Mesenchymal stem cell (in vitro differentiated cells and primary cell): ENCODE measurements around the gene ADARB2.
A peak's percentile ranks its signal among the peaks of the same experiment; 100 is the strongest.

Experiments used
- DNase-seq: peaks from one replicate; pipeline ENCODE4 v3.0.0-alpha.2; 2013
- H2AFZ ChIP-seq: one replicate; pipeline ENCODE4 v1.6.1; 2013; ENCODE audit warnings: low read depth, mild to moderate bottlenecking, control low read depth, inconsistent platforms, low read length, moderate library complexity
- H2AK5ac ChIP-seq: 2 replicates; pipeline ENCODE4 v1.6.1; 2013; ENCODE audit warnings: low read length, moderate library complexity, mild to moderate bottlenecking, inconsistent platforms; ENCODE audit not compliant: severe bottlenecking
- H2BK120ac ChIP-seq: one replicate; pipeline ENCODE4 v1.6.1; 2013; ENCODE audit warnings: low read depth, mild to moderate bottlenecking, inconsistent platforms, low read length, moderate library complexity
- H2BK12ac ChIP-seq, 2 experiments: one replicate each; pipeline ENCODE4 v1.6.1; 2013; ENCODE audit warnings: inconsistent platforms in 2 of 2, low read length in 2 of 2, mild to moderate bottlenecking in 2 of 2, moderate library complexity in 2 of 2, control low read depth in 1 of 2
- H2BK15ac ChIP-seq: one replicate; pipeline ENCODE4 v1.6.1; 2013; ENCODE audit warnings: mild to moderate bottlenecking, low read depth, inconsistent platforms; ENCODE audit not compliant: poor library complexity, severe bottlenecking
- H2BK5ac ChIP-seq: 2 replicates; pipeline ENCODE4 v1.6.1; 2013; ENCODE audit warnings: low read depth, mild to moderate bottlenecking, low read length, control low read depth, inconsistent platforms; ENCODE audit not compliant: poor library complexity, severe bottlenecking
- H3K14ac ChIP-seq, 2 experiments: one replicate each; pipeline ENCODE4 v1.6.1; 2013; ENCODE audit warnings: inconsistent platforms in 2 of 2, low read length in 2 of 2, control low read depth in 1 of 2, mild to moderate bottlenecking in 1 of 2, moderate library complexity in 1 of 2
- H3K18ac ChIP-seq, 2 experiments: one replicate each; pipeline ENCODE4 v1.6.1; 2013; ENCODE audit warnings: inconsistent platforms in 2 of 2, low read length in 2 of 2, control low read depth in 1 of 2, low read depth in 1 of 2, mild to moderate bottlenecking in 1 of 2
- H3K23ac ChIP-seq, 2 experiments: one replicate each; pipeline ENCODE4 v1.6.1; 2013; ENCODE audit warnings: inconsistent platforms in 2 of 2, low read length in 2 of 2, mild to moderate bottlenecking in 2 of 2, moderate library complexity in 2 of 2, control low read depth in 1 of 2
- H3K27ac ChIP-seq: 2 replicates; pipeline ENCODE4 v1.5.1; 2013; ENCODE audit warnings: mild to moderate bottlenecking, moderate library complexity, low read length, control low read depth, inconsistent platforms; ENCODE audit not compliant: poor library complexity, severe bottlenecking
- H3K27me3 ChIP-seq, 2 experiments: 2 replicates each; pipeline versions ENCODE4 v1.6.1 to v1.7.0; 2013; ENCODE audit warnings: low read length in 2 of 2, mild to moderate bottlenecking in 2 of 2, moderate library complexity in 2 of 2, control low read depth in 1 of 2, inconsistent platforms in 1 of 2; ENCODE audit not compliant: control insufficient read depth in 1 of 2, insufficient read depth in 1 of 2
- H3K36me3 ChIP-seq, 2 experiments: 2 replicates each; pipeline versions ENCODE4 v1.6.1 to v1.7.0; 2013; ENCODE audit warnings: low read length in 2 of 2, control low read depth in 1 of 2, inconsistent platforms in 1 of 2, low read depth in 1 of 2, mild to moderate bottlenecking in 1 of 2; ENCODE audit not compliant: insufficient read depth in 2 of 2, control insufficient read depth in 1 of 2
- H3K4ac ChIP-seq, 2 experiments: one replicate each; pipeline ENCODE4 v1.6.1; 2013; ENCODE audit warnings: inconsistent platforms in 2 of 2, low read length in 2 of 2, mild to moderate bottlenecking in 2 of 2, moderate library complexity in 2 of 2, control low read depth in 1 of 2, low read depth in 1 of 2
- H3K4me1 ChIP-seq: 2 replicates; pipeline ENCODE4 v1.6.1; 2013; ENCODE audit warnings: low read depth, low read length, control low read depth; ENCODE audit not compliant: control insufficient read depth, insufficient read depth
- H3K4me2 ChIP-seq: 2 replicates; pipeline ENCODE4 v1.6.1; 2013; ENCODE audit warnings: low read length, mild to moderate bottlenecking, inconsistent platforms; ENCODE audit not compliant: poor library complexity, severe bottlenecking
- H3K4me3 ChIP-seq, 2 experiments: 2 replicates each; pipeline versions ENCODE4 v1.5.1 to v1.7.0; 2013; ENCODE audit warnings: low read length in 2 of 2, mild to moderate bottlenecking in 2 of 2, control low read depth in 1 of 2, low read depth in 1 of 2; ENCODE audit not compliant: insufficient read depth in 1 of 2
- H3K79me1 ChIP-seq: replicated peaks from 2 replicates; pipeline ENCODE4 v1.6.1; 2013; ENCODE audit warnings: mild to moderate bottlenecking, control low read depth, low read length, inconsistent platforms; ENCODE audit not compliant: poor library complexity, severe bottlenecking
- H3K9ac ChIP-seq: 2 replicates; pipeline ENCODE4 v1.7.0; 2013; ENCODE audit warnings: mild to moderate bottlenecking, low read length, moderate library complexity
- H3K9me3 ChIP-seq: 2 replicates; pipeline ENCODE4 v1.7.0; 2013; ENCODE audit warnings: mild to moderate bottlenecking, low read length; ENCODE audit not compliant: control insufficient read depth
- H4K8ac ChIP-seq: one replicate; pipeline ENCODE4 v1.6.1; 2013; ENCODE audit warnings: inconsistent platforms, mild to moderate bottlenecking, low read length, moderate library complexity
- H4K91ac ChIP-seq: one replicate; pipeline ENCODE4 v1.6.1; 2013; ENCODE audit warnings: mild to moderate bottlenecking, low read length, inconsistent platforms
- WGBS: methylation state at CpG from one replicate; pipeline ENCODE4 v1.1.7; 2013; ENCODE audit warnings: mixed read lengths; 5-methylcytosine and 5-hydroxymethylcytosine counted together

The ADARB2 gene

GRCh38 chr10:1377231-1377630 is 360.1 kb downstream of the ADARB2 start:
- 88% methylated on average over 5 of the region's 6 CpGs for WGBS
- Histone ChIP-seq H3K27me3 (peaks cover 9 to 37% of the 10 kb centered on the region in 2 experiments), H3K9me3 (peaks cover 3% of the 10 kb centered on the region), H3K4me2 (no peak overlapping the region), H3K4ac (no peak overlapping the region), H3K9ac (no peak overlapping the region), H2BK15ac (no peak overlapping the region), H2BK120ac (no peak overlapping the region), H3K23ac (no peak overlapping the region), H3K36me3 (peaks cover 0 to 5% of the 10 kb centered on the region in 2 experiments), H4K91ac (no peak overlapping the region), H3K14ac (peak overlapping the region in 1 of 2 experiments; percentile 70), H2AFZ (no peak overlapping the region), H2BK5ac (no peak overlapping the region), H3K27ac (no peak overlapping the region), H2BK12ac (no peak overlapping the region), H3K4me1 (peaks cover 5% of the 10 kb centered on the region), H3K4me3 (no peak overlapping the region), H4K8ac (no peak overlapping the region), H3K18ac (no peak overlapping the region), H3K79me1 (no peaks in the 10 kb centered on the region), H2AK5ac (no peak overlapping the region)
- DNase-seq: no peak

DNA sequence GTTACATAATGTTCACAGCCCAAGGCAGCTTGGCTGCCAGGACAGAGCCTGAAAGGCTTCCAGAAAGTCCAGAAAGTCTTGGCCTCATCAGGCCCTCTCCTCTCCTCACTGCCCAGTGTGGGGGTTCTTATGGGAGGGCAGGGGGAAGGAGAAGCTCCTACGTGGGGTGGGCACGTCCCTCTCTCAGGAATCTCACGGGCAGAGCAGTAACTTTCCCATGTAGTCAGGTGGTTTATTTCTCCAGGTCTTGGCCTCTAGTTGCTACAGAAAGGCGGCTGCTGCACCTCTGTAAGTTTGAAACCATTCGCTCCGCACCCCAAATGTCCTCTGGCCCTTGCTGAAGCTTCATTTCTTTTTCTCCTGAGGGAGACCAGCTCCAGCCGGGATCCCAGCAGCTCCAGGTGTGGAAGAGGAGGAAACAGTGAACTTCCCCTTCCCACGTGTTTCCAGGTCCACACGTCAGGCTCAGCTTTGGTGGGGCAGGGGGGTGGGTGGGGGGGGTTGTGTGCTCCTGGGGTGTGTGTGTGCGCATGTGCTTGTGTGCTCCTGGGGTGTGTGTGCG is 360.9 kb downstream of the ADARB2 start:
- H3K4ac ChIP-seq: no peak overlapping the region

DNA sequence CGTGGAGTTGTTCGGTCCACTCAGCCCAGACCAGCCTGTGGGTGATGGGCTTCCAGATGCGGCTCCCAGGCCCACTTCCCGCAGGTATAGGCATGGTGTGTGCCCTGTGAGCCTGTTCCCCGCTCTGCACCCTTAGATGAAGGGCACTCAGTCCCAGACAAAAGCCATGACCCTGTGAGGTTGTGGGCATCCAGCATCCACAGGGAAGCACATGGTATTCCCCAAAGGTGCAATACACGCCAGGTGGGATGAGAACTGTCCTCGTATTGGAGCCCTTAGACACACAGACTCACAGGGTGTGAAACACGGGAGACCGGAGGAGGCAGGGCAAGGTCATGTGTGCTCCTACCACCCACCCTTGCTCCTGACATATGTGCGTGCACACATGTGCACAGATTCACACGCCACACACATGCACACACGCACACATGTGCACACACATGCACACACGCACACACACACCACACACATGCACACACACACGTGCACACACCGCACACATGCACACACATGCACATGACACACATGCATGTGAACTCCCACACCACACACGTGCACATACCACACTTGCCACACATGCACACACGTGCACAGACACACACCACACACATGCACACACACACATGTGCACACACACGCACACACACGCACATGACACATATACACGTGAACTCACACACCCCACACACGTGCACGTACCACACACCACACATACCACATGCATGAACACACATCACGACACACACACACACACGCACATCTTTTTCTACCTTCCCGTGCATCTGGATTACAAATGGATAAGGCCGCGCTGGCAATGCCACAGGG is 361.8 kb downstream of the ADARB2 start:
- peaks cover 3% of the 10 kb centered on the region for H3K9me3 ChIP-seq

More for the DNA sequence above, 360.9 kb downstream of the ADARB2 start:
- Histone ChIP-seq H2BK5ac (no peak overlapping the region), H3K79me1 (no peaks in the 10 kb centered on the region), H2AFZ (no peak overlapping the region), H2BK15ac (no peak overlapping the region), H3K4me2 (no peak overlapping the region), H3K9me3 (peaks cover 3% of the 10 kb centered on the region), H3K23ac (no peak overlapping the region), H3K14ac (no peak overlapping the region), H3K36me3 (peaks cover 0 to 5% of the 10 kb centered on the region in 2 experiments), H3K4me3 (no peak overlapping the region), H2BK12ac (no peak overlapping the region), H3K4me1 (peaks cover 5% of the 10 kb centered on the region), H3K27ac (no peak overlapping the region), H3K18ac (no peak overlapping the region), H4K91ac (no peak overlapping the region), H2BK120ac (no peak overlapping the region), H3K9ac (no peak overlapping the region), H4K8ac (no peak overlapping the region), H3K27me3 (peaks cover 9 to 37% of the 10 kb centered on the region in 2 experiments), H2AK5ac (no peak overlapping the region)
- DNase-seq: no peak
- 84% methylated on average over 11 of the region's 11 CpGs for WGBS

More for the DNA sequence above, 361.8 kb downstream of the ADARB2 start:
- Histone ChIP-seq H2BK12ac (no peak overlapping the region), H3K27me3 (peaks cover 8 to 34% of the 10 kb centered on the region in 2 experiments), H3K4me2 (no peak overlapping the region), H3K4ac (no peak overlapping the region), H3K18ac (no peak overlapping the region), H2BK5ac (no peak overlapping the region), H3K27ac (no peak overlapping the region), H3K4me1 (peaks cover 5% of the 10 kb centered on the region), H3K14ac (peak overlapping the region in 1 of 2 experiments; percentile 50), H3K79me1 (no peaks in the 10 kb centered on the region), H3K9ac (no peak overlapping the region), H2BK120ac (no peak overlapping the region), H2AFZ (no peak overlapping the region), H2AK5ac (no peak overlapping the region), H3K23ac (no peak overlapping the region), H4K91ac (peak overlapping the region; percentile 63), H4K8ac (no peak overlapping the region), H3K4me3 (no peak overlapping the region), H2BK15ac (no peak overlapping the region), H3K36me3 (peaks cover 0 to 5% of the 10 kb centered on the region in 2 experiments)
- 89% methylated on average over 27 of the region's 27 CpGs for WGBS
- DNase-seq: no peak
